ENCODE data around the gene FBXO10.

DNA sequence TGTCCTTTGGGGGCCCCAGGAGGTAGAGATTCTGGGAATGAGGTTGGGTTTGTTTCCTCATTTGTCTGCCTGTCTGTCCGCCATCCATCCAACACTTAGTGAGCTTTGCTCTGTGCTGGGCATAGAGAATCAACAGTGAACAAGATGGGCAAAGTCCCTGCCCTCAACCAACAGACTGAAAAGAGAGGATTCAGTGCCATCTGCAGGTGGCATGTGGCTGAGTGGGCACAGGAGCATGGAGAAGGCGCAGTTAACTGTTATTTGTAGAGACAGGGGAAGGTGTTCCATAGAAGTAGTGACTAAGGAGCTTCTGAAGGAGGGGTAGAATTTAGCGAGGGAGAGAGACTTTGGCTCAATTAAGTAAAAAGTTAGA is 67.4 kb downstream of the FBXO10 start:
- TF ChIP-seq POLR2AphosphoS5 (IDR thresholded peaks at IDR 0.05) (no peak), CTCF (IDR thresholded peaks at IDR 0.05) (no peak)

Data from breast epithelium (tissue), 3 donors.